Sigmoid colon (tissue), 4 donors: ENCODE data around the gene C2CD3.

Experiments used
- POLR2A ChIP-seq, 2 donors: fragments of 450-650 bp; IDR thresholded peaks; one replicate each; pipeline ENCODE4 v1.6.1; 2016; ENCODE audit warnings: antibody characterized with exemption in 2 of 2, mild to moderate bottlenecking in 2 of 2, moderate library complexity in 2 of 2
- POLR2AphosphoS5 ChIP-seq, 4 donors: sonication (generic); formaldehyde crosslinking; IDR thresholded peaks; one replicate each; pipeline ENCODE4 v1.6.1; 2017; ENCODE audit warnings: antibody characterized with exemption in 4 of 4
- TF ChIP-seq, protein P1 (sequence below), 4 experiments: fragments of 450-650 bp in 3 of 4; fragments of 200-600 bp in 1 of 4; IDR thresholded peaks; one replicate each; pipeline ENCODE4 v1.5.1; 2016 to 2019; ENCODE audit warnings: antibody characterized with exemption in 4 of 4, mild to moderate bottlenecking in 3 of 4, moderate library complexity in 2 of 4

DNA sequence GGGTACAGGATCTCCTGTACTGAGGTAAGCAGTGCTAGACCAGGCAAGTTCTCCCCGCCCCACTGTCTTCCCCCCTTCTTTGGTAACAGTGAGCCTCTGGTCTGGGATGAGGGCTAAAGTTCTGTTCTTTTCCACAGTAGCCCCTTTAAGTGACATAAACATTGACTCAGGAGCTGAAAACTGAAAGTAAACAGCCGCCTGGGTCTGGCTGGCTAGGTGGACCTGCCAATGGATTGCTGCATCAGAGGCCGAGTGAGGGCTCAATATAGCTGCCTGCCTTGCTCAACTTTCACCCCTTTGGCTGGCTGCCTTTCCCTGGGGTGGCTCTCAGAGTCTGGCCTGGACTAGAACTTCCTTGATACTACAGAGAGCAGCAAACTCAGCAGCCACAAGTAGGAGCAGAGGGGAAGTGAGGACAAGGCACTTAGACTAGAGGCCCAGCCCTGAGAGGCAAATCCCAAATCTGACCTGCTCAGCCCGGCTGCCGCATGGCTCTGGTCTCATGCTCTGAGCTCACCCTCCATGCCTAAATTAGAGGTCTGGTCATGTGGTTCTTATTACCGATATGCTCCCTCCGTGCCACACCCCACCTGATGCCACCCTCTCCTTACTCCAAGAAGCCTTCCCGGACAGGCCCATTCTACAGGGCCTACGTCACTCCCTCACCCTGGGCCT lies 152.3 kb downstream of the C2CD3 start:
- TF ChIP-seq POLR2A (IDR thresholded peaks at IDR 0.05) (no peak), POLR2AphosphoS5 (IDR thresholded peaks at IDR 0.05) (peak; percentile 19 to 70 (median 51))
- TF ChIP-seq, protein P1, sequence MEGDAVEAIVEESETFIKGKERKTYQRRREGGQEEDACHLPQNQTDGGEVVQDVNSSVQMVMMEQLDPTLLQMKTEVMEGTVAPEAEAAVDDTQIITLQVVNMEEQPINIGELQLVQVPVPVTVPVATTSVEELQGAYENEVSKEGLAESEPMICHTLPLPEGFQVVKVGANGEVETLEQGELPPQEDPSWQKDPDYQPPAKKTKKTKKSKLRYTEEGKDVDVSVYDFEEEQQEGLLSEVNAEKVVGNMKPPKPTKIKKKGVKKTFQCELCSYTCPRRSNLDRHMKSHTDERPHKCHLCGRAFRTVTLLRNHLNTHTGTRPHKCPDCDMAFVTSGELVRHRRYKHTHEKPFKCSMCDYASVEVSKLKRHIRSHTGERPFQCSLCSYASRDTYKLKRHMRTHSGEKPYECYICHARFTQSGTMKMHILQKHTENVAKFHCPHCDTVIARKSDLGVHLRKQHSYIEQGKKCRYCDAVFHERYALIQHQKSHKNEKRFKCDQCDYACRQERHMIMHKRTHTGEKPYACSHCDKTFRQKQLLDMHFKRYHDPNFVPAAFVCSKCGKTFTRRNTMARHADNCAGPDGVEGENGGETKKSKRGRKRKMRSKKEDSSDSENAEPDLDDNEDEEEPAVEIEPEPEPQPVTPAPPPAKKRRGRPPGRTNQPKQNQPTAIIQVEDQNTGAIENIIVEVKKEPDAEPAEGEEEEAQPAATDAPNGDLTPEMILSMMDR (IDR thresholded peaks at IDR 0.05) = no peak
